Vagina (tissue), 2 donors: Measurements from ENCODE around the gene PSMD3. TPM values are rescaled to one million over a fixed set of nuclear protein-coding genes. Genes with fewer than 3 reads are reported as not detected.

Experiments
- DNase-seq, 2 donors: peaks; one replicate each; pipeline ENCODE4 v3.0.0-alpha.2; 2017; ENCODE audit errors: extremely low spot score in 2 of 2
- H3K27ac ChIP-seq: fragments of 200-600 bp; sonication (generic); one replicate; pipeline ENCODE4 v1.5.1; 2019
- H3K27me3 ChIP-seq: fragments of 200-600 bp; sonication (generic); one replicate; pipeline ENCODE4 v1.5.1; 2019
- H3K36me3 ChIP-seq, 2 donors: fragments of 200-600 bp; sonication (generic); one replicate each; pipeline ENCODE4 v1.5.1; 2017 to 2019
- H3K4me1 ChIP-seq: fragments of 200-600 bp; sonication (generic); one replicate; pipeline ENCODE4 v1.5.1; 2019
- H3K4me3 ChIP-seq, 2 donors: fragments of 200-600 bp; sonication (generic); 1 replicate in 1 of 2; 2 replicates in 1 of 2; pipeline ENCODE4 v1.5.1; 2016 to 2019
- H3K9me3 ChIP-seq: fragments of 200-600 bp; sonication (generic); one replicate; pipeline ENCODE4 v1.5.1; 2019
- POLR2A ChIP-seq, 2 donors: fragments of 450-650 bp; IDR thresholded peaks; one replicate each; pipeline ENCODE4 v1.6.1; 2017; ENCODE audit warnings: antibody characterized with exemption in 2 of 2, mild to moderate bottlenecking in 2 of 2, moderate library complexity in 2 of 2
- POLR2AphosphoS5 ChIP-seq, 2 donors: sonication (generic); formaldehyde crosslinking; IDR thresholded peaks; one replicate each; pipeline ENCODE4 v1.9.0; 2017; ENCODE audit warnings: antibody characterized with exemption in 2 of 2, mild to moderate bottlenecking in 2 of 2, low read depth in 1 of 2; ENCODE audit not compliant: insufficient read depth in 1 of 2
- intact Hi-C: fragments of 100-400 bp; cut with DNase I; formaldehyde crosslinking; loops from one replicate; pipeline ENCODE4 v1.15.1; 2023
- microRNA-seq: library from miRNA; unstranded; fragments of <30 nt; microRNA quantifications from one replicate; pipeline ENCODE4, GENCODE V29; 2017; ENCODE audit warnings: borderline number of aligned reads, borderline replicate concordance
- small RNA-seq: library from RNA; depleted of rRNA; stranded (forward); fragments of <200 nt; gene quantifications from one replicate; pipeline ENCODE3, GENCODE V24; 2016
- total RNA-seq: library from RNA; depleted of rRNA; stranded (reverse); fragments of >200 nt; gene quantifications from one replicate; pipeline ENCODE4 v1.2.3, GENCODE V29; 2016
- TF ChIP-seq, protein P1 (sequence below), 3 experiments: fragments of 450-650 bp in 2 of 3; fragments of 200-600 bp in 1 of 3; sonication (generic) in 1 of 3; IDR thresholded peaks; one replicate each; pipeline ENCODE4 v1.5.1; 2017 to 2019; ENCODE audit warnings: antibody characterized with exemption in 3 of 3, mild to moderate bottlenecking in 2 of 3, moderate library complexity in 2 of 3

PSMD3 gene
- total RNA-seq, 1 donor from 2014 or later = 95.0 TPM

DNA sequence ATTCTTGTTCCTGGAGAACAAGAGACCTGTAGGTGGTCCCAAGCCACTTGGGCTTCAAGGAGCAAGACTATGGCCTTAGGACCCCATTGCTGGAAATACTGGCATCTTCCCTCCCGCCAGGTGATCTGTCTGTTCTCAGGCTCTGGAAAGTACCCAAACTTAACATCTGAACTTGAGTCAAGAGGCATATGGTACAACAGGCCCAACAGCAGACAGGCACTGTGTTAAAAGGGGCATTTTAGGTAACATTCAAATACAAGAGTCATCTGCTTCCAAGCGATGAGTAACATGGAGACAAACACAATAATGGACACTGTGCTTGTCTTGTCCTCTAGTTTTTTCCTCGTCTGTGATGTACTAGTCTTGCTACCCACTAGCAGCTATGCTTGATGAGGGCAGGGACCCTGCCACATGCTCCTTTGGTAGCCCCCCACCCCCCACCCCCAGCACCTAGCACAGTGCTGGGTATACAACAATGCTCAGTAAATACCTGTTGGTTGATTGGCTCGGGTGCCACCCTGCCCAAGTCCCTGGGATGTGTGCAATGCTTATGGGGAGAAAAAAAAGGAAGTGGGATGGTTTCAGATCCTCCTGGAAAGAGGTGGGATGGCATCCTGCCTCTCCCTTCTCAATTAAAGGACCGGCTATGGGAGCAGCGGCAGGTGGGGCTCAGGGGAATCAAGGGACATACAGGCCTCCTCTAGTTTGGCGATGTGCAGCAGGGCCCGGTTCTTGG, 54.0 kb downstream of the PSMD3 start:
- intact Hi-C loops = no loop called here
- Histone ChIP-seq H3K27me3 (no peaks in the 10 kb centered on the region), H3K9me3 (no peaks in the 10 kb centered on the region), H3K36me3 (peaks cover 0 to 55% of the 10 kb centered on the region in 2 donors), H3K27ac (no peak overlapping the region), H3K4me3 (no peak overlapping the region), H3K4me1 (peaks cover 10% of the 10 kb centered on the region)
- TF ChIP-seq, protein P1, sequence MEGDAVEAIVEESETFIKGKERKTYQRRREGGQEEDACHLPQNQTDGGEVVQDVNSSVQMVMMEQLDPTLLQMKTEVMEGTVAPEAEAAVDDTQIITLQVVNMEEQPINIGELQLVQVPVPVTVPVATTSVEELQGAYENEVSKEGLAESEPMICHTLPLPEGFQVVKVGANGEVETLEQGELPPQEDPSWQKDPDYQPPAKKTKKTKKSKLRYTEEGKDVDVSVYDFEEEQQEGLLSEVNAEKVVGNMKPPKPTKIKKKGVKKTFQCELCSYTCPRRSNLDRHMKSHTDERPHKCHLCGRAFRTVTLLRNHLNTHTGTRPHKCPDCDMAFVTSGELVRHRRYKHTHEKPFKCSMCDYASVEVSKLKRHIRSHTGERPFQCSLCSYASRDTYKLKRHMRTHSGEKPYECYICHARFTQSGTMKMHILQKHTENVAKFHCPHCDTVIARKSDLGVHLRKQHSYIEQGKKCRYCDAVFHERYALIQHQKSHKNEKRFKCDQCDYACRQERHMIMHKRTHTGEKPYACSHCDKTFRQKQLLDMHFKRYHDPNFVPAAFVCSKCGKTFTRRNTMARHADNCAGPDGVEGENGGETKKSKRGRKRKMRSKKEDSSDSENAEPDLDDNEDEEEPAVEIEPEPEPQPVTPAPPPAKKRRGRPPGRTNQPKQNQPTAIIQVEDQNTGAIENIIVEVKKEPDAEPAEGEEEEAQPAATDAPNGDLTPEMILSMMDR (IDR thresholded peaks at IDR 0.05) = no peak
- TF ChIP-seq POLR2AphosphoS5 (IDR thresholded peaks at IDR 0.05; ENCODE audit: insufficient read depth in 1 of 2, low read depth in 1 of 2) = no peak
- no peak for TF ChIP-seq POLR2A (IDR thresholded peaks at IDR 0.05)
- DNase-seq = no peak

DNA sequence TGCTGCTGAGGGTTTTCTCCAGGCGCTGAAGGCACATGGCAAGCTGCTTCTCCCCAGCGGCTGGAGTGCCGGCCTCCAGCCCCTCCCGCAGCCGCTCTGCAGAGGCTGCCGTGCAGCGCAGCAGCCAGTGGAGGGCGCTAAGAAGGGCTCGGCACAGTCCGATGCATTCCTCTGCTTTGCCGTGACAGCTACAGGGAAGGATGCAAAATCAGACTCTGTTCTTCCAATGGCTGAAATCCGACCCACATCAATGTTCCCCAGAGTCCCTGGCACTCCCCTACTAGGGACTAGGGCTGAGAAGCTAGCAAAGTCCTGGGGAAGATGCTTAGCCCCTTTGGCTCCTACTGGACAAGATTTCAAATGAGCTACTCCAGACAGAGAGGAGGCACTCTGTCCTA, 54.6 kb downstream of the PSMD3 start:
- TF ChIP-seq POLR2A (IDR thresholded peaks at IDR 0.05) (no peak), POLR2AphosphoS5 (IDR thresholded peaks at IDR 0.05; ENCODE audit: insufficient read depth in 1 of 2, low read depth in 1 of 2) (no peak)
- TF ChIP-seq, protein P1 (IDR thresholded peaks at IDR 0.05) = peak in 1 of 3 experiments; percentile 24
- no peaks in the 10 kb centered on the region for H3K9me3 ChIP-seq
- no peak overlapping the region for H3K4me3 ChIP-seq
- H3K4me1 ChIP-seq = peaks cover 10% of the 10 kb centered on the region
- H3K27me3 ChIP-seq = no peaks in the 10 kb centered on the region
- DNase-seq = no peak
- no peak overlapping the region for H3K27ac ChIP-seq
- peaks cover 0 to 50% of the 10 kb centered on the region in 2 donors for H3K36me3 ChIP-seq
- intact Hi-C loops = no loop called here

DNA sequence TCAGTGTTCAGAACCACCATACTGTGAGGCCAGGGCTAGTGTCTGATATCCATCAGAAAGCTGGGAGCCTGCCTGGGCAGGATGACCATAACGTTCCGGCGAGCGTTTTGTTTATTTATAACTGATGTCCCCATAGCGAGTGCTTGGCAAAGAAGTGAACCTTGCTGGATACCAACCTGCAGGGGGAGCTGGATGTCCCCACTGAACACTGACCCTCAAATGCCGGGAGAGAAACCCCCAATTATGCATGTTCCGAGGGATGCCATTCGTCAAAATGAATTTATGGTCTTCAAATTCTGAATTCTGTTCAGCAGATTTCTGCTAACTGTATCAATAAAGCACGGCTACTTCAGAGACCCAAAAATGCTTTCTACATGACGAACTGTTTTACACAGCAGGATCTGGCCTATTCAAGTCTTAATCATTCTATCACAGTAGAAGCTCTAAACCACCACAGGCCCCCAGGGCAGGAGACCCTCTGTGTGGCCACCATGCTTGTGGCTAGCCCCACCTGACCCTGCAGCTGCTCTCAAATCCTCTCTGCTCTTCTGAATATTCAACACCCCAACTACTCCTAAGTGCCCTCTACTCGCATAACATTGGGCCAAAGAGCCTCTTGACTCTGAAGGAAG, 58.4 kb downstream of the PSMD3 start:
- TF ChIP-seq POLR2A (IDR thresholded peaks at IDR 0.05) (no peak), POLR2AphosphoS5 (IDR thresholded peaks at IDR 0.05; ENCODE audit: insufficient read depth in 1 of 2, low read depth in 1 of 2) (peak in 1 of 2 donors; percentile 82)
- TF ChIP-seq, protein P1 (IDR thresholded peaks at IDR 0.05) = peak in 2 of 3 experiments; percentile 70
- DNase-seq = no peak
- H3K4me1 ChIP-seq = peaks cover 10% of the 10 kb centered on the region
- no peaks in the 10 kb centered on the region for H3K9me3 ChIP-seq
- H3K4me3 ChIP-seq = peak overlapping the region in 1 of 2 donors; percentile 7
- intact Hi-C loops = no loop called here
- no peaks in the 10 kb centered on the region for H3K27me3 ChIP-seq
- H3K36me3 ChIP-seq = peaks cover 0 to 17% of the 10 kb centered on the region in 2 donors
- peak overlapping the region; percentile 79 for H3K27ac ChIP-seq

DNA sequence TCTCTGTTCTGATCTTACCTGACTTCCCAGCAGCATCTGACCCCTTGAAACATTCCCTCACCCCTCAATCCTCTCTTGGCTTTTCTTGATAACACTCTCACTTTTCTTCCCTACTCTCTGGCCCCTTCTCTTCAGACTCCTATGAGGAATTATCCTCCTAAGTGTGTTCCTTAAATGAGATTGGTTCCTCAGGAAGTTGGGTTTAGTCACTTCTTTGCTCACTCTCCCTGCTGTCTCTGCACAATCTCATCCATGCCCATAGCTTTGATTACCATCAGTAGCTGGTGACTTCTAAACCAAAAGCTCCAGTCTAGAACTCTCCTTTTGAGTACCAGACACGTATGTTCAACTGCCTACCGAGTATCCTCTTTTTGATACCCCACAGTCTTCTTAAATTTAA, 60.6 kb downstream of the PSMD3 start:
- no peak for DNase-seq
- Histone ChIP-seq H3K9me3 (no peaks in the 10 kb centered on the region), H3K36me3 (no peaks in the 10 kb centered on the region), H3K4me3 (no peak overlapping the region), H3K27me3 (no peaks in the 10 kb centered on the region), H3K4me1 (peaks cover 10% of the 10 kb centered on the region), H3K27ac (no peak overlapping the region)
- no peak for TF ChIP-seq POLR2AphosphoS5 (IDR thresholded peaks at IDR 0.05; ENCODE audit: insufficient read depth in 1 of 2, low read depth in 1 of 2)
- intact Hi-C loops = no loop called here

Small RNA genes within 50 kb of the gene (microRNA-seq; reads per million reads assigned to microRNA genes)
- not detected for gene MIR6884

Small RNA genes within 50 kb of the gene (small RNA-seq; reads per million reads assigned to genes)
- gene SNORD124 = 577 reads per million, percentile 99 among the genes with 10 or more reads in this experiment

Other genes starting within 250 kb of the PSMD3 start
- gene GRB7, start 242.9 kb upstream of the PSMD3 start, total RNA-seq = 23.6 TPM
- 5.9 TPM for gene IKZF3, start 116.5 kb upstream of the PSMD3 start, total RNA-seq
- gene ZPBP2, start 112.6 kb upstream of the PSMD3 start, total RNA-seq = not detected
- gene GSDMB, start 62.2 kb upstream of the PSMD3 start, total RNA-seq = 10.8 TPM
- gene ORMDL3, start 53.2 kb upstream of the PSMD3 start, total RNA-seq = 42.7 TPM
- not detected for gene LRRC3C, start 53.1 kb upstream of the PSMD3 start, total RNA-seq
- gene GSDMA, start 17.8 kb upstream of the PSMD3 start, total RNA-seq = 0.74 TPM
- 25.3 TPM for gene CSF3, start 34.6 kb downstream of the PSMD3 start, total RNA-seq
- 106 TPM for gene MED24, start 73.6 kb downstream of the PSMD3 start, total RNA-seq
- gene THRA, start 82.2 kb downstream of the PSMD3 start, total RNA-seq = 40.3 TPM
- 15.0 TPM for gene NR1D1, start 119.8 kb downstream of the PSMD3 start, total RNA-seq
- 62.4 TPM for gene MSL1, start 141.2 kb downstream of the PSMD3 start, total RNA-seq
- 40.0 TPM for gene CASC3, start 159.7 kb downstream of the PSMD3 start, total RNA-seq
- 144 TPM for gene RAPGEFL1, start 196.7 kb downstream of the PSMD3 start, total RNA-seq
- gene WIPF2, start 238.5 kb downstream of the PSMD3 start, total RNA-seq = 10.6 TPM